GM12865 (cell line): Measurements from ENCODE around the gene DUOXA2.

Experiments
- DNase-seq: peaks from one replicate; pipeline ENCODE4 v3.0.0; 2010; ENCODE audit warnings: low read depth
- H3K4me3 ChIP-seq: 2 replicates; pipeline ENCODE4 v1.5.1; 2011; ENCODE audit warnings: mild to moderate bottlenecking, low read depth, low read length, control low read depth
- CTCF ChIP-seq: IDR thresholded peaks from 2 replicates; pipeline ENCODE4 v1.5.1; 2011; ENCODE audit warnings: low read length, control low read depth, low read depth, inconsistent platforms; ENCODE audit not compliant: insufficient read depth; ENCODE audit errors: missing control alignments

The DUOXA2 gene

GRCh38 chr15:45129651-45130129 lies 15.6 kb downstream of the DUOXA2 start, which contains the start of the genes DUOX1 and DUOXA1:
TSS of gene DUOX1 (plus strand) at chr15:45129994. CDS start at chr15:45131967, 1,973 bp downstream.
TSS of gene DUOXA1 (minus strand) at chr15:45129879. CDS start at chr15:45123014, 6,865 bp downstream.
- TF ChIP-seq CTCF: no peak
- no peak within 1 kb of the TSS for H3K4me3 ChIP-seq
- no peak for DNase-seq

- no peak for DNase-seq
- H3K4me3 ChIP-seq: no peak overlapping the region
- TF ChIP-seq CTCF: no peak
Measured at GRCh38 chr15:45130291-45131000, 16.3 kb downstream of the DUOXA2 start.

- DNase-seq: no peak
- TF ChIP-seq CTCF: no peak
- H3K4me3 ChIP-seq: no peak overlapping the region
Measured at GRCh38 chr15:45131510-45131909, 17.4 kb downstream of the DUOXA2 start.

GRCh38 chr15:45132844-45133560 lies 18.9 kb downstream of the DUOXA2 start:
- no peak overlapping the region for H3K4me3 ChIP-seq
- TF ChIP-seq CTCF: no peak
- DNase-seq: no peak

- H3K4me3 ChIP-seq: no peak overlapping the region
- TF ChIP-seq CTCF: no peak
- DNase-seq: no peak
Measured at GRCh38 chr15:45133561-45133920, 19.4 kb downstream of the DUOXA2 start.

GRCh38 chr15:45134046-45134445 lies 19.9 kb downstream of the DUOXA2 start:
- DNase-seq: no peak
- H3K4me3 ChIP-seq: no peak overlapping the region
- TF ChIP-seq CTCF: no peak
